ENCODE results near the gene PTPRM.

The PTPRM gene

DNA sequence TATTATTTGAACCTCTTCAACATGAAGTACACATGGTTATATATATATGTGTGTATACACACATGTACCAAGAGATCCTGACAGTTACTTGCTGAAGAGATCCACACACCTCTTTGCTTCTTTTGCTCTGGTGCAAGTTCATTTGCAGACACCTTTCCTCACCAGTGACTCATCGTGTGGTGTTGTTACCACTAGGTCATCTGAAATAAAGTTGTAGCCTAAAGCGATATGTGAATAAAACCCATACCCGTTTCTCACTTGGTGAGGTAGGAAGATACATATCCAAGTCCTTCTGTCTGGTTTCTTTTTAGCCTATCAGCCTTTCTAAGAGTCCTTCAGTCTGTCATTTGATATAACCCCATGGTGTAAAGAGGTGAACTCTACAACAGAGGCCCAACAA, 662.7 kb downstream of the PTPRM start:
- no peak for TF ChIP-seq ZNF565 (CRISPR knock-in tag; conservative IDR thresholded peaks at IDR 0.05; ENCODE audit: low read depth)
- no peak for TF ChIP-seq ZFP3 (CRISPR knock-in tag; IDR thresholded peaks at IDR 0.05)
- TF ChIP-seq TCF4 (CRISPR knock-in tag; IDR thresholded peaks at IDR 0.05; ENCODE audit: borderline replicate concordance): no peak
- TF ChIP-seq, protein P1, sequence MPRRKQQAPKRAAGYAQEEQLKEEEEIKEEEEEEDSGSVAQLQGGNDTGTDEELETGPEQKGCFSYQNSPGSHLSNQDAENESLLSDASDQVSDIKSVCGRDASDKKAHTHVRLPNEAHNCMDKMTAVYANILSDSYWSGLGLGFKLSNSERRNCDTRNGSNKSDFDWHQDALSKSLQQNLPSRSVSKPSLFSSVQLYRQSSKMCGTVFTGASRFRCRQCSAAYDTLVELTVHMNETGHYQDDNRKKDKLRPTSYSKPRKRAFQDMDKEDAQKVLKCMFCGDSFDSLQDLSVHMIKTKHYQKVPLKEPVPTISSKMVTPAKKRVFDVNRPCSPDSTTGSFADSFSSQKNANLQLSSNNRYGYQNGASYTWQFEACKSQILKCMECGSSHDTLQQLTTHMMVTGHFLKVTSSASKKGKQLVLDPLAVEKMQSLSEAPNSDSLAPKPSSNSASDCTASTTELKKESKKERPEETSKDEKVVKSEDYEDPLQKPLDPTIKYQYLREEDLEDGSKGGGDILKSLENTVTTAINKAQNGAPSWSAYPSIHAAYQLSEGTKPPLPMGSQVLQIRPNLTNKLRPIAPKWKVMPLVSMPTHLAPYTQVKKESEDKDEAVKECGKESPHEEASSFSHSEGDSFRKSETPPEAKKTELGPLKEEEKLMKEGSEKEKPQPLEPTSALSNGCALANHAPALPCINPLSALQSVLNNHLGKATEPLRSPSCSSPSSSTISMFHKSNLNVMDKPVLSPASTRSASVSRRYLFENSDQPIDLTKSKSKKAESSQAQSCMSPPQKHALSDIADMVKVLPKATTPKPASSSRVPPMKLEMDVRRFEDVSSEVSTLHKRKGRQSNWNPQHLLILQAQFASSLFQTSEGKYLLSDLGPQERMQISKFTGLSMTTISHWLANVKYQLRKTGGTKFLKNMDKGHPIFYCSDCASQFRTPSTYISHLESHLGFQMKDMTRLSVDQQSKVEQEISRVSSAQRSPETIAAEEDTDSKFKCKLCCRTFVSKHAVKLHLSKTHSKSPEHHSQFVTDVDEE (CRISPR knock-in tag; IDR thresholded peaks at IDR 0.05): no peak
- TF ChIP-seq ZNF70 (CRISPR knock-in tag; IDR thresholded peaks at IDR 0.05): no peak
- no peak for TF ChIP-seq ZFP30 (CRISPR knock-in tag; IDR thresholded peaks at IDR 0.05)
- no peak for TF ChIP-seq PPARA (CRISPR knock-in tag; IDR thresholded peaks at IDR 0.05; ENCODE audit: borderline replicate concordance)
- no peak for TF ChIP-seq GLIS3 (CRISPR knock-in tag; IDR thresholded peaks at IDR 0.05)
- TF ChIP-seq ESRRG (CRISPR knock-in tag; IDR thresholded peaks at IDR 0.05): no peak
- no peak for TF ChIP-seq CSDC2 (CRISPR knock-in tag; IDR thresholded peaks at IDR 0.05)
- no peak for TF ChIP-seq ARNTL (CRISPR knock-in tag; IDR thresholded peaks at IDR 0.05; ENCODE audit: borderline replicate concordance, low read depth)
- TF ChIP-seq TOX (CRISPR knock-in tag; IDR thresholded peaks at IDR 0.05; ENCODE audit: borderline replicate concordance): no peak
- TF ChIP-seq, protein P2, sequence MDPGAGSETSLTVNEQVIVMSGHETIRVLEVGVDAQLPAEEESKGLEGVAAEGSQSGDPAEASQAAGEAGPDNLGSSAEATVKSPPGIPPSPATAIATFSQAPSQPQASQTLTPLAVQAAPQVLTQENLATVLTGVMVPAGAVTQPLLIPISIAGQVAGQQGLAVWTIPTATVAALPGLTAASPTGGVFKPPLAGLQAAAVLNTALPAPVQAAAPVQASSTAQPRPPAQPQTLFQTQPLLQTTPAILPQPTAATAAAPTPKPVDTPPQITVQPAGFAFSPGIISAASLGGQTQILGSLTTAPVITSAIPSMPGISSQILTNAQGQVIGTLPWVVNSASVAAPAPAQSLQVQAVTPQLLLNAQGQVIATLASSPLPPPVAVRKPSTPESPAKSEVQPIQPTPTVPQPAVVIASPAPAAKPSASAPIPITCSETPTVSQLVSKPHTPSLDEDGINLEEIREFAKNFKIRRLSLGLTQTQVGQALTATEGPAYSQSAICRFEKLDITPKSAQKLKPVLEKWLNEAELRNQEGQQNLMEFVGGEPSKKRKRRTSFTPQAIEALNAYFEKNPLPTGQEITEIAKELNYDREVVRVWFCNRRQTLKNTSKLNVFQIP (CRISPR knock-in tag; IDR thresholded peaks at IDR 0.05; ENCODE audit: borderline replicate concordance, low read depth): no peak
- TF ChIP-seq OSR1 (CRISPR knock-in tag; IDR thresholded peaks at IDR 0.05): no peak
- no peak for TF ChIP-seq ZC3H10 (CRISPR knock-in tag; IDR thresholded peaks at IDR 0.05)
- TF ChIP-seq, protein P3, sequence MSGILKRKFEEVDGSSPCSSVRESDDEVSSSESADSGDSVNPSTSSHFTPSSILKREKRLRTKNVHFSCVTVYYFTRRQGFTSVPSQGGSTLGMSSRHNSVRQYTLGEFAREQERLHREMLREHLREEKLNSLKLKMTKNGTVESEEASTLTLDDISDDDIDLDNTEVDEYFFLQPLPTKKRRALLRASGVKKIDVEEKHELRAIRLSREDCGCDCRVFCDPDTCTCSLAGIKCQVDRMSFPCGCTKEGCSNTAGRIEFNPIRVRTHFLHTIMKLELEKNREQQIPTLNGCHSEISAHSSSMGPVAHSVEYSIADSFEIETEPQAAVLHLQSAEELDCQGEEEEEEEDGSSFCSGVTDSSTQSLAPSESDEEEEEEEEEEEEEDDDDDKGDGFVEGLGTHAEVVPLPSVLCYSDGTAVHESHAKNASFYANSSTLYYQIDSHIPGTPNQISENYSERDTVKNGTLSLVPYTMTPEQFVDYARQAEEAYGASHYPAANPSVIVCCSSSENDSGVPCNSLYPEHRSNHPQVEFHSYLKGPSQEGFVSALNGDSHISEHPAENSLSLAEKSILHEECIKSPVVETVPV (CRISPR knock-in tag; IDR thresholded peaks at IDR 0.05): no peak
- no peak for ATAC-seq

DNA sequence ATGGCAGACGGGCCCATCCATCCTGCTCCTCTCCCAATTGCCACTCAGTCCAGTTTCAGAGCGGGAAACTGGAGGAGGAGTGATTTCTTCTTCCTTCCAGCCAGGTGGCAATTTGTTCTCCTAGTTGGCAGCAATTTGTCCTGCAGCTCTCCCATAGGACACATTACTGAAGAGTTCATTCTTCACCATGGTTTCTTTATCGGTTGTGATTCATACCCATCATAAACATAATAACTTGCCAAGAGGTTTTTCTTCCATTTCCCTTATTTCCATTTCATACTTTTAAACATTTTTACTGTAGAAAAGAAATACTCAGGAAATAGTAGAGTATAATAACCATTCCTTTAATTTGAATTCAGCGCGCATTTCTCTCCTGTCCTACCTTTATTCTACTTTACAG, 664.2 kb downstream of the PTPRM start:
- no peak for TF ChIP-seq CSDC2 (CRISPR knock-in tag; IDR thresholded peaks at IDR 0.05)
- TF ChIP-seq, protein P4, sequence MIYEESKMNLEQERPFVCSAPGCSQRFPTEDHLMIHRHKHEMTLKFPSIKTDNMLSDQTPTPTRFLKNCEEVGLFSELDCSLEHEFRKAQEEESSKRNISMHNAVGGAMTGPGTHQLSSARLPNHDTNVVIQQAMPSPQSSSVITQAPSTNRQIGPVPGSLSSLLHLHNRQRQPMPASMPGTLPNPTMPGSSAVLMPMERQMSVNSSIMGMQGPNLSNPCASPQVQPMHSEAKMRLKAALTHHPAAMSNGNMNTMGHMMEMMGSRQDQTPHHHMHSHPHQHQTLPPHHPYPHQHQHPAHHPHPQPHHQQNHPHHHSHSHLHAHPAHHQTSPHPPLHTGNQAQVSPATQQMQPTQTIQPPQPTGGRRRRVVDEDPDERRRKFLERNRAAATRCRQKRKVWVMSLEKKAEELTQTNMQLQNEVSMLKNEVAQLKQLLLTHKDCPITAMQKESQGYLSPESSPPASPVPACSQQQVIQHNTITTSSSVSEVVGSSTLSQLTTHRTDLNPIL (CRISPR knock-in tag; IDR thresholded peaks at IDR 0.05; ENCODE audit: low read depth): no peak
- TF ChIP-seq ZFP30 (CRISPR knock-in tag; IDR thresholded peaks at IDR 0.05): no peak
- TF ChIP-seq PPARA (CRISPR knock-in tag; IDR thresholded peaks at IDR 0.05; ENCODE audit: borderline replicate concordance): no peak
- TF ChIP-seq ZC3H10 (CRISPR knock-in tag; IDR thresholded peaks at IDR 0.05): no peak
- TF ChIP-seq, protein P5, sequence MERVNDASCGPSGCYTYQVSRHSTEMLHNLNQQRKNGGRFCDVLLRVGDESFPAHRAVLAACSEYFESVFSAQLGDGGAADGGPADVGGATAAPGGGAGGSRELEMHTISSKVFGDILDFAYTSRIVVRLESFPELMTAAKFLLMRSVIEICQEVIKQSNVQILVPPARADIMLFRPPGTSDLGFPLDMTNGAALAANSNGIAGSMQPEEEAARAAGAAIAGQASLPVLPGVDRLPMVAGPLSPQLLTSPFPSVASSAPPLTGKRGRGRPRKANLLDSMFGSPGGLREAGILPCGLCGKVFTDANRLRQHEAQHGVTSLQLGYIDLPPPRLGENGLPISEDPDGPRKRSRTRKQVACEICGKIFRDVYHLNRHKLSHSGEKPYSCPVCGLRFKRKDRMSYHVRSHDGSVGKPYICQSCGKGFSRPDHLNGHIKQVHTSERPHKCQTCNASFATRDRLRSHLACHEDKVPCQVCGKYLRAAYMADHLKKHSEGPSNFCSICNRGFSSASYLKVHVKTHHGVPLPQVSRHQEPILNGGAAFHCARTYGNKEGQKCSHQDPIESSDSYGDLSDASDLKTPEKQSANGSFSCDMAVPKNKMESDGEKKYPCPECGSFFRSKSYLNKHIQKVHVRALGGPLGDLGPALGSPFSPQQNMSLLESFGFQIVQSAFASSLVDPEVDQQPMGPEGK (CRISPR knock-in tag; IDR thresholded peaks at IDR 0.05; ENCODE audit: borderline replicate concordance): no peak
- no peak for TF ChIP-seq SNAI2 (CRISPR knock-in tag; IDR thresholded peaks at IDR 0.05)
- TF ChIP-seq OSR1 (CRISPR knock-in tag; IDR thresholded peaks at IDR 0.05): no peak
- no peak for TF ChIP-seq ZNF565 (CRISPR knock-in tag; conservative IDR thresholded peaks at IDR 0.05; ENCODE audit: low read depth)
- no peak for TF ChIP-seq TCF4 (CRISPR knock-in tag; IDR thresholded peaks at IDR 0.05; ENCODE audit: borderline replicate concordance)
- TF ChIP-seq ZFP3 (CRISPR knock-in tag; IDR thresholded peaks at IDR 0.05): no peak
- TF ChIP-seq, protein P1 (CRISPR knock-in tag; IDR thresholded peaks at IDR 0.05): no peak
- no peak for TF ChIP-seq BACH2 (CRISPR knock-in tag; IDR thresholded peaks at IDR 0.05; ENCODE audit: borderline replicate concordance)
- TF ChIP-seq RARB (CRISPR knock-in tag; IDR thresholded peaks at IDR 0.05): no peak
- no peak for TF ChIP-seq ZNF8 (CRISPR knock-in tag; IDR thresholded peaks at IDR 0.05)
- no peak for TF ChIP-seq ESRRG (CRISPR knock-in tag; IDR thresholded peaks at IDR 0.05)
- TF ChIP-seq, protein P2 (CRISPR knock-in tag; IDR thresholded peaks at IDR 0.05; ENCODE audit: borderline replicate concordance, low read depth): no peak
- no peak for ATAC-seq

All from SK-N-SH treated with all-trans-retinoic acid at 6 μM for 48 hours (cell line).